ENCODE results near the gene RIPOR2.

- TF ChIP-seq, protein P1, sequence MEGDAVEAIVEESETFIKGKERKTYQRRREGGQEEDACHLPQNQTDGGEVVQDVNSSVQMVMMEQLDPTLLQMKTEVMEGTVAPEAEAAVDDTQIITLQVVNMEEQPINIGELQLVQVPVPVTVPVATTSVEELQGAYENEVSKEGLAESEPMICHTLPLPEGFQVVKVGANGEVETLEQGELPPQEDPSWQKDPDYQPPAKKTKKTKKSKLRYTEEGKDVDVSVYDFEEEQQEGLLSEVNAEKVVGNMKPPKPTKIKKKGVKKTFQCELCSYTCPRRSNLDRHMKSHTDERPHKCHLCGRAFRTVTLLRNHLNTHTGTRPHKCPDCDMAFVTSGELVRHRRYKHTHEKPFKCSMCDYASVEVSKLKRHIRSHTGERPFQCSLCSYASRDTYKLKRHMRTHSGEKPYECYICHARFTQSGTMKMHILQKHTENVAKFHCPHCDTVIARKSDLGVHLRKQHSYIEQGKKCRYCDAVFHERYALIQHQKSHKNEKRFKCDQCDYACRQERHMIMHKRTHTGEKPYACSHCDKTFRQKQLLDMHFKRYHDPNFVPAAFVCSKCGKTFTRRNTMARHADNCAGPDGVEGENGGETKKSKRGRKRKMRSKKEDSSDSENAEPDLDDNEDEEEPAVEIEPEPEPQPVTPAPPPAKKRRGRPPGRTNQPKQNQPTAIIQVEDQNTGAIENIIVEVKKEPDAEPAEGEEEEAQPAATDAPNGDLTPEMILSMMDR (IDR thresholded peaks at IDR 0.05): no peak
- no peak for TF ChIP-seq ZFX (IDR thresholded peaks at IDR 0.05; ENCODE audit: borderline replicate concordance)
Measured at GRCh38 chr6:24935366-24936152, at the start of gene RIPOR2.

All from 22Rv1 (cell line).